ENCODE measurements around the gene SMARCC2.

SMARCC2 gene

GRCh38 chr12:56189099-56189917 is at the start of gene SMARCC2:
SMARCC2 (minus strand) TSS chr12:56189483; CDS start chr12:56189461, 22 bp downstream.
- peak; percentile 55 to 78 for DNase-seq (ENCODE audit: low read depth in 1 of 2, low spot score in 1 of 2)

DNA sequence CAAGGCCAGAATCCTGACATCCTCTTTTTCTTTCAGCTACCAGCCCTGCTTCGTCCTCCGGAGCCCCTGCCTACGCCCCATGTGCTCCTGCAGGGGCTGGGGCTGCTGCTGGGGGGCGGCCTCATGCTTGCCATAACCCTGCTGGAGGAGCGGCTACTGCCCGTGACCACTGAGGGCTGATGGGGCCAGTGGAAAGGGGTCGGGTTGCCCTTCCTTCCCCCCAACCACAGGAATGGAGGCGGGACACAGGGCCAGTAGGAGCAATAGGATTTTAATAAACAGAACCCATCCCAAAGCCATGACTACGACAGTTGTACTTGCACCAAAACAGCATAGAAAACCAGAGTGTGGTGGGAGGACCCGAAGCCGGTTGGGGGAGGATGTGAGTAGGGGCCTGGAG is 48.3 kb upstream of the SMARCC2 start:
- no peak for DNase-seq (ENCODE audit: low read depth in 1 of 2, low spot score in 1 of 2)

DNA sequence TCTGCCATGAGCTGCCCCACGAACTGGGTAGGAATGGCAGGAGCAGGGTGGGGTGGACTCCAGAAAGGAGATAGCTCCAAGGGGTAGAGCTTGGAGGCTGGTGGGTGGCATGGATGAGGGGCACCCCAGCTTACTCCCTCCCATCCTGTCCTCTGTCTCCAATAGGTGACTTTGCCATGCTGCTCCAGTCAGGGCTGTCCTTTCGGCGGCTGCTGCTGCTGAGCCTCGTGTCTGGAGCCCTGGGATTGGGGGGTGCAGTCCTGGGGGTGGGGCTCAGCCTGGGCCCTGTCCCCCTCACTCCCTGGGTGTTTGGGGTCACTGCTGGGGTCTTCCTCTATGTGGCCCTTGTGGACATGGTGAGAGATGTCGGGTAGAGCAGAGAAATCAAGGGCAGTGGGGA is 47.7 kb upstream of the SMARCC2 start:
- DNase-seq (ENCODE audit: low read depth in 1 of 2, low spot score in 1 of 2), result no peak

- DNase-seq (ENCODE audit: low read depth in 1 of 2, low spot score in 1 of 2), result no peak
These were observed 46.8 kb upstream of the SMARCC2 start for GRCh38 chr12:56236091-56236490.

GRCh38 chr12:56234746-56235436 is 45.6 kb upstream of the SMARCC2 start:
- DNase-seq (ENCODE audit: low read depth in 1 of 2, low spot score in 1 of 2), result no peak

- no peak for DNase-seq (ENCODE audit: low read depth in 1 of 2, low spot score in 1 of 2)
These were observed 41.9 kb upstream of the SMARCC2 start for GRCh38 chr12:56231184-56231582.

DNA sequence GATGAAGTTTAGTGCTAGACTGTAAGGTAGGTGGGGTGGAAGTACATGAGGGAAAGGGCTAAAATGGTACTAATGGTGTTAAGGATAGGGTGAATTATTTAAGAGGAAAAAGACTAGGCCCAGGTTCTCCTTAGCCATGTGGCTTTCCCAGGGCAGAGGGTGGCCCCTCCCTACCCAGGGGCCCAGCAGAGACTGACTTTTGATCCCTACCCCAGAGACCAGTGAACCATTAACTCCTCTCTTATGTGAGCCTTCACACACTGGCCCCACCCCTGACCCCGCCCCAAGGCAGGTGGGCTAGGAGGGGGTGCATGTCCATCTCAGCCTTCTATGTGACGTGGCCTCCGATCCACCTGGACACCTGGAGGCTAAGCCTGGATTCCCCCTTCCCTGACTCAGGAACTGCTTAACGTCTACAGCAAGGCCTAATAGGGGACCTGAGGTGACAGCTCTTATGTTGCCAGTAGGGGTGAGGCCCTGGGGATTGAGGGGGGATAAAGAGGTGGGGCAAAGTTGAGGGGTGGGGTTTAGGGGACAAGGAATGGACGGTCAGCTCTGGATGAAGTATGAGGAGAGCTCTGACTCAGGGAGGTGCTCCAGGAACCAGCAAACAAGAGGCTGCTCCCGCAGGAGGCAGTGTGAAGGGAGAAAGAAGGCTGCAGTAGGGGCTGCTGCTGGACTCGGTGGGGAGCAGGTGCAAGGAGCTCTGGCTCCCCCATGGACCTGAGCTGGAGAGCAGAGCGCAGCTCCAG is 41.3 kb upstream of the SMARCC2 start:
- no peak for DNase-seq (ENCODE audit: low read depth in 1 of 2, low spot score in 1 of 2)

- no peak for DNase-seq (ENCODE audit: low read depth in 1 of 2, low spot score in 1 of 2)
These were observed 40.7 kb upstream of the SMARCC2 start, which contains the start of gene SLC39A5 for GRCh38 chr12:56229916-56230431. SLC39A5 (plus strand) TSS chr12:56230051; CDS start chr12:56231275, 1,224 bp downstream.

- DNase-seq (ENCODE audit: low read depth in 1 of 2, low spot score in 1 of 2), result no peak
These were observed 39.8 kb upstream of the SMARCC2 start for GRCh38 chr12:56229082-56229481.

DNA sequence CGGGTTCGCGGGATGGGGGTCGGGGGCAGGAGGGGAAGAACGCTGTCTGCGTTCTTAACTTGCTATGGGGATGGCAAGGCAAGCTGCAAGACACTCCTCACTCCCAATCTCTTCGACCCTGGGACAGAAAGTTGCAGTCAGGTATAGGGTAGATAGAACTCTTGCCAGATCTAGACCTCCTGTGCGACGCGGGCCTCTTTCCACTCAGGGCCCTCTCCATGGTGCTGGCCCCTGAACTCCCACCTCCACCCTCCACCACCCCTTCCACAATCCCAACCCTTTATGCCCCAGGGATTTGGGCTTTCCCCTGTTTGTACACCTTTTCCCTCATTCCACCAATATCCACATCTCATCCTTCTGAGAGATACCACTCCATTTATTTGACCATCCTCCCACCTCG is 35.7 kb upstream of the SMARCC2 start:
- no peak for DNase-seq (ENCODE audit: low read depth in 1 of 2, low spot score in 1 of 2)

- peak; percentile 86 to 94 for DNase-seq (ENCODE audit: low read depth in 1 of 2, low spot score in 1 of 2)
These were observed 34.9 kb upstream of the SMARCC2 start, which contains the start of gene NABP2 for GRCh38 chr12:56224102-56224701. NABP2 (plus strand) TSS chr12:56224342; CDS start chr12:56224857, 515 bp downstream.

- DNase-seq (ENCODE audit: low read depth in 1 of 2, low spot score in 1 of 2), result no peak
These were observed 34.4 kb upstream of the SMARCC2 start for GRCh38 chr12:56223571-56224101.

DNA sequence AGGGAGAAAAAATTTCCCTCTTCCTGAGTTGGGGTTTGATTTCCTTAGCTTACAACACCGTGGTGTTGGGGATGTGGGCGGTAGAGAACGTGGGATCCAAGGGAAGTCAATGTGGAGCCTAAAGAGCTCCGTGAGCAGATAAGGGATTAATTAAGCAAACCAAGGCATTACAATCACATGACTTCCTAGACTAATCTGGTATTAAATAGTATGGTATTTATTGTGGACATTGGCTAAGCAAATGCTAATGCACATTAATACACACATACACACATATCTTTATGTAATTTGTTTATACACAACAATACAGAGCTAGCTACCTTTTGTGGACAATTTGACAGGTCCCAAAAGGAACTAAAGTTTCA is 33.2 kb upstream of the SMARCC2 start:
- no peak for DNase-seq (ENCODE audit: low read depth in 1 of 2, low spot score in 1 of 2)

DNA sequence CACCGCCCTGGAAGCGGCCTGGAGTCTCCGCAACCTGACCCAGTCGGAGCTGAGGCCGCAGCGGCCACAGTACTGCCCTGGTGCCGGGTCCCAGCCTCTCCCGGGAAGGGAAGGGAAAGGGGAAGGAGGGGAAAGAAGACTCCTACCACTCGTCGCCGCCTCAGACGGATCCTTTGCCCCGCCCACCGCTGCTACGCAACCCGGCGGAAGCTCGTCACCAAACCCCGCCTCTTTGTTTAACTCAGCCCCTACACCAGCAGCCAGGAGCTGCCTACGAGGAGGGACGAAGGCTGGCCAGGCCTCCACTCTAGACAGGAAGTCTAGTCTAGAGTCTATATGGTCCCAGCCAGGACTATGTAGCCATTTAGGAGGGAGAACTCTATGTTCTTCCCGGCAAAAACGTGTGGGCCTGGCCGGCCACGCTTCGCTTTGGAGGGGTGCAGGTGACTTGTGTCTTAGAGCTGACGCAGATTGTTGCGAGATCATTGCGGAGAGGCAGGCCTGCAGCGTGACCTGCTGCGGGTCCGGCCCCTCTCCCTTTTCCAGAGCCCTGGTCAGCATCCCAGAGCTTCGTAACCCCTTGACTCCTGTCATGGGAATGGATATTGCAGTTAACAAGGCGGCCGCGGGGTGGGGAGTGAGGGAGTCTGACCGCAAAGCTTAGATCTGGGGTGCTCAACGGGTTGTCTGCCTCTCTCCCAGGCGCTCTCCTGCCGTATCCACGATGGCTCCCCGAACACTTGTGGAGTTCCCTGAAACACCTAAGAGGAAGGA is 32.7 kb upstream of the SMARCC2 start, which contains the start of gene RNF41:
Gene RNF41, minus strand, starts transcription at position 166 of the 774 bp plus-strand sequence. CDS start 7,875 bp downstream, outside the sequence.
- peak; percentile 83 for DNase-seq (ENCODE audit: low read depth in 1 of 2, low spot score in 1 of 2)

- DNase-seq (ENCODE audit: low read depth in 1 of 2, low spot score in 1 of 2), result no peak
These were observed 32.0 kb upstream of the SMARCC2 start for GRCh38 chr12:56221232-56221756.

DNA sequence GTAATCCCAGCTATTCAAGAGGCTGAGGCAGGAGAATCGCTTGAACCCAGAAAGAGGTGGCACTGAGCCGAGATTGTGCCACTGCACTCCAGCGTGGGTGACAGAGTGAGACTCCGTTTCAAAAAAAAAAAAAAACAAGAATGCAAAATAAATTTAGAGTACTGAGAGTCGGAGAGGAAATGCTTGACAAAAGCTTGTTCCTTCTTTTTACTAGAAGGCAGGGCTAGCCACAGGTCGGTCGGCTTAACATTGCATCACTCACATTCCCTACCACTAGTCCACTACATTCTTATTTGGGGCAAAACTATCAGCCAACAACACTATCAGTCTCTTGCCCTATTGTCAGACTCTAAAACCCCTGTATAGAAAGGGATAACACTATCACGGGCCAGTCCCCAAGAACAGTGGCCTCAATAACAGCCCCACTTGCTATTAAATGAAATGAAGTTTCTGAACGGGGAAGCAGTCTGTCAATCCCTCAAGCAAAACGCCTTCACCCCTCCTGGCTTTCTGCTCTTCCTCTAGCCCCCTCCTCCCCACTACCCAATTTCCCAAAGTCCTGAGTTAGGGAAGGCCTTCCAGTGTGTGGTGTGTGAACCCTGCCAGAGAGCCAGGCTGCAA is 31.4 kb upstream of the SMARCC2 start:
- no peak for DNase-seq (ENCODE audit: low read depth in 1 of 2, low spot score in 1 of 2)

GRCh38 chr12:56219840-56220239 is 30.6 kb upstream of the SMARCC2 start:
- DNase-seq (ENCODE audit: low read depth in 1 of 2, low spot score in 1 of 2), result no peak

DNA sequence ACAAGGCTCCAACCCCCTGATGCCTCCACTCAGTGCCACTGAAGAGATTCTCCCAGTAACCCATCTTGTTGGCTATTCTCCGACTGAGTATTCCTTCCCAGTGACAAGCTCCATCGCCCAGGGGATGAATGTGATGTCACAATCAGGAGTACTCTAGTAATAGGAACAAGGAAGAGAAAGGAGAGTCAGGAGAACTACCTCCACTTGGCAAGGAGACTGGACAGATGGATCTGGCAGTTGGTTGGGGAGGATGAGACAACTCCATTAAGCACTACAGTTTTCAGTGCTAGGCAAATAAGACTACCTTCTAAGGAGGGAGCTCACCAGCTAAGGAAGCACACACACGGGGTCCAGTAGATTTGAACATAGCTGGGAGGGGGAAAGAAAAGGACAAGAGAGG is 27.2 kb upstream of the SMARCC2 start:
- DNase-seq (ENCODE audit: low read depth in 1 of 2, low spot score in 1 of 2), result no peak

GRCh38 chr12:56213878-56214277 is 24.6 kb upstream of the SMARCC2 start:
- DNase-seq (ENCODE audit: low read depth in 1 of 2, low spot score in 1 of 2), result no peak

Measured in activated T-helper 1 cell treated with anti-CD3 and anti-CD28 coated beads, Interleukin-2, amount 50 U/mL, for 16 hours (primary cell).